Coronary artery (tissue), 2 donors: ENCODE data around the gene TSSC4.

Source experiments
- DNase-seq: peaks from one replicate; pipeline ENCODE4 v3.0.0-alpha.2; 2017; ENCODE audit warnings: low spot score
- H3K27ac ChIP-seq, 2 donors: fragments of 200-600 bp; sonication (generic); one replicate each; pipeline ENCODE4 v1.5.1; 2016 to 2019
- H3K4me3 ChIP-seq: fragments of 200-600 bp; sonication (generic); 2 replicates; pipeline ENCODE4 v1.5.1; 2016; ENCODE audit warnings: mild to moderate bottlenecking, moderate library complexity
- TF ChIP-seq, protein P1 (sequence below): fragments of 200-600 bp; sonication (generic); IDR thresholded peaks from one replicate; pipeline ENCODE4 v1.5.1; 2019; ENCODE audit warnings: antibody characterized with exemption

The TSSC4 gene

DNA sequence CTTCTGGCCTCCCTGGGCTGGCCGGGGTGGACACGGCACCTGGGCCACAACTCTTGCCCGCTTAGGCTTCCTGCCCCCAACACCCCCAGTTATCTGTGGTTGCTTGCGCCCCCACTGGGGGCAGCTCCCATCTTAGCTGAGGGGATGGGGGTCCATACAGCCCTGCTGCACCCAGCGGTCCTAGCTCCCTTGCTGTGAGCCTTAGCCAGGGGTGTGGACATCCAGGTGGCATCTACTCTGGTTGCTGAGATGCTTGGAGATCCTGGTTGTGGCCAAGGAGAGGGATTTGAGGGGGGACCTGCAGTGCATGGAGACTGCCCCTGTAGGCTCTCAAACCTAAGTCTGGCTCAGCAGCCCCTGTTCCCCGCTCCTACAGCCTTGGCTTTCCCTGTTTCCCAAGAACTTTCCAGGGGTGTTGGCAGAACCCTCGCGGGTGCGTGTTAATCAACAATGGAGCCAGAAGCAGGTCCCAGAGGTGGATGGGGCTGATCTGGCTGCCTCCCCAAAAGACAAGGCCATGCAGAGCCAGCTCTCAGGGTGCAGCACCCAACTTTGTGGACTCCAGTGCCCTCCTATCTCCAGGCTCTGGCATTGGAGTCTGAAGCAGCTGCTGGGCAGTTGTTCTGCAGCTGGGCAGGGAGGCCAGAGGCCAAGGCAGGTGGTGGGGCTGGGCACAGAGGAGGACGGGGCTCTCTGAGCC lies 47.6 kb downstream of the TSSC4 start:
- Histone ChIP-seq H3K4me3 (peak overlapping the region; percentile 36), H3K27ac (no peak overlapping the region)
- TF ChIP-seq, protein P1, sequence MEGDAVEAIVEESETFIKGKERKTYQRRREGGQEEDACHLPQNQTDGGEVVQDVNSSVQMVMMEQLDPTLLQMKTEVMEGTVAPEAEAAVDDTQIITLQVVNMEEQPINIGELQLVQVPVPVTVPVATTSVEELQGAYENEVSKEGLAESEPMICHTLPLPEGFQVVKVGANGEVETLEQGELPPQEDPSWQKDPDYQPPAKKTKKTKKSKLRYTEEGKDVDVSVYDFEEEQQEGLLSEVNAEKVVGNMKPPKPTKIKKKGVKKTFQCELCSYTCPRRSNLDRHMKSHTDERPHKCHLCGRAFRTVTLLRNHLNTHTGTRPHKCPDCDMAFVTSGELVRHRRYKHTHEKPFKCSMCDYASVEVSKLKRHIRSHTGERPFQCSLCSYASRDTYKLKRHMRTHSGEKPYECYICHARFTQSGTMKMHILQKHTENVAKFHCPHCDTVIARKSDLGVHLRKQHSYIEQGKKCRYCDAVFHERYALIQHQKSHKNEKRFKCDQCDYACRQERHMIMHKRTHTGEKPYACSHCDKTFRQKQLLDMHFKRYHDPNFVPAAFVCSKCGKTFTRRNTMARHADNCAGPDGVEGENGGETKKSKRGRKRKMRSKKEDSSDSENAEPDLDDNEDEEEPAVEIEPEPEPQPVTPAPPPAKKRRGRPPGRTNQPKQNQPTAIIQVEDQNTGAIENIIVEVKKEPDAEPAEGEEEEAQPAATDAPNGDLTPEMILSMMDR, result no peak
- DNase-seq, result no peak

DNA sequence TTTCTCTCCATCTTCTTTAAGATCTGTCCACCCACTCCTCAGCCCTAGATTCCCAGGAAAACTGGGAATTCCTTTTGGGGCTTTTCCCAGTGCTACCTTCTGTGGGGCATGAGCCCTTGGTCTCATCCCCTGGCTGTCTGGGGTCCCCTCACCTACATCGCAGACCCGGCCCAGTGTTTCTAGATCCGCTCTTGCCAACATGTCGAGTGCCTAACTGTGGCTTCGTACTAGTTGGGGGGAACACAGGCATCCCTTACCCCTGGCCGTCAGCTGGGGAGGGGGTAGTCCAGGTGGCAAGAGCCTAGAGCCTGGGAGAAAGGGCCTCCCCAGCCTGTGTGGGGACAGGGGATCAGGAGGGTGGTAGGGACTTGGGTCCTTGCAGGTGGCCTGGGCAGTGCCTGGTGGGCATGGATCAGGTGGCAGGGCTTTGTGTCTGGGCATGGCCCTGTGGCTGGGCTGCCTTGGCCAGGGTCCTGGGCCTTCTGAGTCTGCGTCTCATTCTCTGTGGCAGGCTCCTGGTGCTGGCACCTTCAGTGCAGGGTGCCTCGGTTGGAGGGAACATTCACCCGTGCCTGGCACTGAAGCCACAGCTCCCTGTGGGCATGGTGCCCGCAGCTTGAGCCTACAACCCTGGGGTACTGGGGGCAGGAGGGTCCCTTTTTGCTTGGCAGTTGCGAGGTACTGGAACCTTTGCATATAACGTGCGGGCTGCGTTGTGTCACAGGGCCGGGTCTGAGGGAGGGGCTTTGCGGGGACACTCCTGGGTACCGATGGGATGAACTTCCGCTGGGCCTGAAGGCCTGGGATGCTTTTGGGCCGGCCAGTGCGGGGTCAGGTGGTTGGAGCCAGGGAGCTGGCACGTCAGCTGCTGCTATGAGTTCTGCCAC lies 48.4 kb downstream of the TSSC4 start:
- TF ChIP-seq, protein P1, result no peak
- Histone ChIP-seq H3K27ac (no peak overlapping the region), H3K4me3 (no peak overlapping the region)
- DNase-seq, result no peak

DNA sequence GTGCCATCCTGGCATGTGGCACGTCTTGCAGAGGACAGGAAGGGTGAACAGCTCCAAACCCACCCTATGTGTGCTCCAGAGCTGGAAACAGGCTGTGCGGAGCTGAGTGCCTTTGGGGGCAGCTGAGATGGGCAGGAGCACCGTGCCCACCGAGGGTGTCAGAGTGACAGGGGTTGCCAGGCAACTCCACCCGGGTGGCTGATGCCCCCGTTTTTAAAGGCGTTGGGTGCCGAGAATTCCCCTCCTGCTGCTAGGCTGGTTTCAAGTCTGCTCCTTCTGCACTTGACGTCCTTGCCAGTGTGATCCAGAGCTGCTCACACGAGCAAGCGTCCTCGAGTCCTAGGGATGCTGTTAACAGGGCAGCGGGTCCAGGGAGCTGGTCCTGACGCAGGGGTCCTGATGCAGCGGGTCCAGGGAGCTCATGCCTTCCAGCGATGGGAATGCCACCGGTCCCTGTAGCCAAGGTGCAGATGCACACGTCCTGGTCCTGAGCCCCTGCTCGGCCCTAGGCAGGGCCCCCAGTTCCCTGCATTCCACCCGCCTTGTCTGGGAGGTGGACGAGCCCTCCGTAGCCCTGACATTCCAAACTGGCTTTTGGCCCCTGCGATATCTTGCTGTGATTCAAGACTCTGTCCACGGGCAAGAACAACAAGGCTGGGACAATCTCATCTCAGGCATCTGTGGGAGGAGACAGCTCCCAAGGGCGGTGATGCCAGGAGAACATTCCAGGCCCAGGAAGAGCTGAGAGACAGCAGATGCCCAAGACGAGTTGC lies 49.2 kb downstream of the TSSC4 start:
- TF ChIP-seq, protein P1, result no peak
- no peak for DNase-seq
- Histone ChIP-seq H3K4me3 (no peak overlapping the region), H3K27ac (no peak overlapping the region)

DNA sequence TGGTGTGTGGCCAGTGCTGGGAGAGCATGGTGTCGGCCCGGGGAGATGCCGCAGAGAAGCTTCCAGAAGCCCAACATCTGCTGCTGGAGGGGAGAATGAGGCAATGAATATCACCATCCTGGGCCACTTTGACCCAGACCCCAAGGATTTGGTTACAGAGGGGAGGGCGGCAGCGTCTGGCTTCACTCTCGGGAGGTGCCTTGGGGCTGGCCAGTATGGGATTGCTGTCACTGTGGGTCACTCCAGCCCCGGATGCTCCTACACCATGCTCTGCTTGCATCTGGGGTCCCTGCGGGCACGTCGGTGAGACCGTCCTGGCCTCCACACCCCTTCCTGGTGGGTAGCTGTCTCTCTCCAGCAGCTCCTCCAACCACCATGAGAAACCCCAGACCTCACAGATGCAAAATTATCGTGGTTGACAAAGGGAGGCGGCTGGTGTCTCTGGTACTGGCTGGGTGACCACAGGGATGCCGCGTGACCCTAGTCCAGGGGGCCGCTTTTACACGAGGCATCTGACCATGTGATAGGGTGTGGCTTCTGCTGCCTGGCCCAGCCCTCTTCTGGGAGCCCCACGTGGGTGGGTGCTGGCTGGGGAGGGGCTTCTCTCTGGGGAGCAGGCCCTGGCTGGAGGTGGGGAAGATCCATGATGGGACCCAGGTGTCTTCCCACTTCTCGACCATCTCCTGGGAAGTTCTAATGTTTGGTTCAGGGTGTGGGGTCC lies 49.9 kb downstream of the TSSC4 start:
- no peak overlapping the region for H3K4me3 ChIP-seq
- TF ChIP-seq, protein P1, result no peak
- H3K27ac ChIP-seq, result no peak overlapping the region
- DNase-seq, result no peak

DNA sequence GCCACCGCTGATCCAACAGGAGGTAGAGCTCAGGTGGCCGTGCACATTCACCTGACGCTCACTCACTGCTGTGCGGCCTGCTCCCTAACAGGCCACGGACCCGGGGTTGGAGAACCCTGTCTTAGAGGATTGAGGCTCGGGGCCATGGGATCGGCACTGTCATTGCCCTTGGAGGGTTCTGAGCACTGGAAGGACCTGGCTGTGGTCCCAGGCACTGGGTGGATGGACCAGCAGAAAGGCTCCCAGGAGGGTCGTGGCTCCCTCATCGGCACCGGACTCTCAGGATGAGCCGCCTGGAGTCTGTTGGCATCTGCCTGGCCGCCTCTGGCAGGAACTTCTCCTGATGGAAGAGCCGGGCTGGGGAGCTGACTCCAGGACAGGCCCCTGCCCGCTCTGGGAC lies 50.8 kb downstream of the TSSC4 start:
- Histone ChIP-seq H3K4me3 (no peak overlapping the region), H3K27ac (no peak overlapping the region)
- no peak for DNase-seq
- TF ChIP-seq, protein P1, result no peak

DNA sequence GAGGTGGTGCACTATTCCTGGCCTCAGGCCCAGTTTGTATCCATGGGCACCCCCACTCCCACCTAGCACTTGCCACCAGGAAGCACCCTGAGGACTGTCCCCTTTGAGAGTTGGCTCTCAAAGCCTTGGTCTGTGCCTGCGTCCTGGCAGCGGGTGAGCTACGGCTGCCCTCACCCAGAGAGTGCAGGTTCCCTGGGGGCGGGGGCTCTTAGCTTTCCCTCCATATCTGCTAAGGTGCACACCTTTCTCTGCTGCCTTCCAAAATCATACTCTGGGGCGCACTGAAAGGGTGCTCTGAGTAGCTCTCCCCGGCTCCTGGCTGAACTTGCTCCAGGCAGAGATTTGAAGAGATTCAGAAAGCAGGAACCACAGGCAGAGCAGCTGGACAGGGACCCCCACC lies 51.4 kb downstream of the TSSC4 start:
- TF ChIP-seq, protein P1, result no peak
- no peak for DNase-seq
- Histone ChIP-seq H3K4me3 (no peak overlapping the region), H3K27ac (no peak overlapping the region)
